ENCODE results near the gene FEM1B.

- no peak for TF ChIP-seq CTCF (IDR thresholded peaks at IDR 0.05; ENCODE audit: low read length)
- no peak for TF ChIP-seq EZH2 (IDR thresholded peaks at IDR 0.05; ENCODE audit: borderline replicate concordance, low read length)
Observed at GRCh38 chr15:68265081-68265480, 12.5 kb upstream of the FEM1B start.

All from OCI-LY1 (cell line).